ENCODE data around the gene GRIK3. TPM values are rescaled to one million over a fixed set of nuclear protein-coding genes. Genes with fewer than 3 reads are reported as not detected.

Gene GRIK3
- total and polyA plus RNA-seq, 2 donors (not counting 1 experiment from before 2014, with no cell fraction given) = not detected

- Histone ChIP-seq H3K9me3 (ENCODE audit: control insufficient read depth, insufficient read depth, low read depth, low read length) (no peaks in the 10 kb centered on the region), H3K79me2 (ENCODE audit: control insufficient read depth, insufficient read depth, low read length) (no peaks in the 10 kb centered on the region), H3K27me3 (ENCODE audit: control insufficient read depth, insufficient read depth, low read length) (no peaks in the 10 kb centered on the region), H4K20me1 (ENCODE audit: control insufficient read depth, extremely low read depth, insufficient read depth, low read length) (no peaks in the 10 kb centered on the region), H3K4me1 (ENCODE audit: control insufficient read depth, extremely low read depth, insufficient read depth, low read length) (no peaks in the 10 kb centered on the region), H3K4me2 (ENCODE audit: extremely low read depth, insufficient read depth, low read length) (no peak overlapping the region), H3K36me3 (ENCODE audit: control insufficient read depth, insufficient read depth, low read length) (no peaks in the 10 kb centered on the region), H3K4me3 (replicated peaks in 1 of 4; ENCODE audit: control extremely low read depth in 1 of 4, insufficient read depth in 1 of 4, low read depth in 3 of 4, low read length in 4 of 4) (no peak overlapping the region), H3K9ac (ENCODE audit: insufficient read depth, low read length) (no peak overlapping the region), H2AFZ (ENCODE audit: low read length) (no peak overlapping the region), H3K27ac (ENCODE audit: insufficient read depth, low read length) (no peak overlapping the region)
- no peak for DNase-seq (ENCODE audit: low read depth in 2 of 2)
- TF ChIP-seq EZH2 (IDR thresholded peaks at IDR 0.05; ENCODE audit: low read length, missing control alignments) (no peak), CTCF (conservative IDR thresholded peaks at IDR 0.05 in 1 of 2, IDR thresholded peaks at IDR 0.05 in 1 of 2; ENCODE audit: low read depth in 1 of 2, low read length in 2 of 2) (no peak)
These were observed 175.8 kb downstream of the GRIK3 start for GRCh38 chr1:36858553-36858952.

- H3K9me3 ChIP-seq (ENCODE audit: control insufficient read depth, insufficient read depth, low read depth, low read length) = no peaks in the 10 kb centered on the region
These were observed 176.6 kb downstream of the GRIK3 start for GRCh38 chr1:36857754-36858153.

GRCh38 chr1:36855699-36856494 is 178.4 kb downstream of the GRIK3 start:
- Histone ChIP-seq H2AFZ (ENCODE audit: low read length) (no peak overlapping the region), H3K4me2 (ENCODE audit: extremely low read depth, insufficient read depth, low read length) (no peak overlapping the region), H3K27ac (ENCODE audit: insufficient read depth, low read length) (no peak overlapping the region), H3K79me2 (ENCODE audit: control insufficient read depth, insufficient read depth, low read length) (no peaks in the 10 kb centered on the region), H3K9me3 (ENCODE audit: control insufficient read depth, insufficient read depth, low read depth, low read length) (no peaks in the 10 kb centered on the region), H3K27me3 (ENCODE audit: control insufficient read depth, insufficient read depth, low read length) (no peaks in the 10 kb centered on the region), H3K36me3 (ENCODE audit: control insufficient read depth, insufficient read depth, low read length) (no peaks in the 10 kb centered on the region), H3K4me1 (ENCODE audit: control insufficient read depth, extremely low read depth, insufficient read depth, low read length) (no peaks in the 10 kb centered on the region), H3K9ac (ENCODE audit: insufficient read depth, low read length) (no peak overlapping the region), H3K4me3 (replicated peaks in 1 of 4; ENCODE audit: control extremely low read depth in 1 of 4, insufficient read depth in 1 of 4, low read depth in 3 of 4, low read length in 4 of 4) (no peak overlapping the region), H4K20me1 (ENCODE audit: control insufficient read depth, extremely low read depth, insufficient read depth, low read length) (no peaks in the 10 kb centered on the region)
- DNase-seq (ENCODE audit: low read depth in 2 of 2) = no peak
- TF ChIP-seq CTCF (conservative IDR thresholded peaks at IDR 0.05 in 1 of 2, IDR thresholded peaks at IDR 0.05 in 1 of 2; ENCODE audit: low read depth in 1 of 2, low read length in 2 of 2) (no peak), EZH2 (IDR thresholded peaks at IDR 0.05; ENCODE audit: low read length, missing control alignments) (no peak)

More at GRCh38 chr1:36857754-36858153, 176.6 kb downstream of the GRIK3 start:
- H3K4me1 ChIP-seq (ENCODE audit: control insufficient read depth, extremely low read depth, insufficient read depth, low read length) = no peaks in the 10 kb centered on the region
- no peak for DNase-seq (ENCODE audit: low read depth in 2 of 2)
- no peaks in the 10 kb centered on the region for H3K27me3 ChIP-seq (ENCODE audit: control insufficient read depth, insufficient read depth, low read length)
- H3K36me3 ChIP-seq (ENCODE audit: control insufficient read depth, insufficient read depth, low read length) = no peaks in the 10 kb centered on the region
- H3K27ac ChIP-seq (ENCODE audit: insufficient read depth, low read length) = no peak overlapping the region
- no peak overlapping the region for H2AFZ ChIP-seq (ENCODE audit: low read length)
- H3K9ac ChIP-seq (ENCODE audit: insufficient read depth, low read length) = no peak overlapping the region
- TF ChIP-seq CTCF (conservative IDR thresholded peaks at IDR 0.05 in 1 of 2, IDR thresholded peaks at IDR 0.05 in 1 of 2; ENCODE audit: low read depth in 1 of 2, low read length in 2 of 2) (no peak), EZH2 (IDR thresholded peaks at IDR 0.05; ENCODE audit: low read length, missing control alignments) (no peak)
- no peak overlapping the region for H3K4me2 ChIP-seq (ENCODE audit: extremely low read depth, insufficient read depth, low read length)
- H3K79me2 ChIP-seq (ENCODE audit: control insufficient read depth, insufficient read depth, low read length) = no peaks in the 10 kb centered on the region
- no peak overlapping the region for H3K4me3 ChIP-seq (replicated peaks in 1 of 4; ENCODE audit: control extremely low read depth in 1 of 4, insufficient read depth in 1 of 4, low read depth in 3 of 4, low read length in 4 of 4)
- no peaks in the 10 kb centered on the region for H4K20me1 ChIP-seq (ENCODE audit: control insufficient read depth, extremely low read depth, insufficient read depth, low read length)

All from fibroblast of lung (primary cell).